GM19438 (cell line): ENCODE measurements around the gene DDOST.

ENCODE experiments used
- ATAC-seq: cut with Tn5 transposase; IDR thresholded peaks from one replicate; pipeline ENCODE4 v1.9.1; 2021; ENCODE audit warnings: low read depth; ENCODE audit not compliant: unreplicated experiment

The DDOST gene

DNA sequence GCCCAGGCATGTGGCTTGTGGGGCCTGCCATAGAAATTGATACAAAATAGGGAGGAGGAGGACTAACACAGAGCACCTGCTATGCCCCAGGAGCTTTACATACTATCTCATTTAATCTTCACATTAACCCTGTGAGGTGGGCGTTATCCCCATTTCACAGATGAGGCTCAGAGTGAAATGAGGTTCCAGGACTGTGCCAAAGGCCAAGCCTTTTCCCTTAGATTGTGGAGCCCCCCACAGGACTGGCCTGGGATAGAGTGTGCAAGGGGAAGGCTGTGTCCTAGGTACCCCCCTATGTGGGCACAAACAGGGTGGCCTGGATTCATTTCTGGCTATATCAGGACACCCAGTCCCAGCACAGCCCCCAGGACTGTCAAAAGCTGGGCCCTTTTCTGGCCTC lies 2.2 kb upstream of the DDOST start:
- no peak for ATAC-seq

DNA sequence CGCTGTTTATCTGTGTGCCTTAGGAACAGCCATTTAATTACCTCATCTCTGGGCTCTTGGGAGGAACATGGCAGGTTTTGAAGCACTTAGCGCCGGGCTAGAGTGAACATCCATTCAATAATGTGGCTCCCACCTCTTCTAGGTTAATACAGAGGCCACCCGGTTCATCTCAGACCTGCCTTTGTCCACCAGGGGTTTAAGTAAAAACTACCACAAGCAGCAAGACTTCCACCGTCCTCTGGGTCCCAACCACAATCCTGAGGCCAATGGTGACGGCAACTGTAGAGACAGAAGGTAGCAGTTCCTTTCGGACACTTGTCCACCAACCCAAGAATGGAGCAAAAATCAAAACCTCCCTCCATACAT lies 924 bp upstream of the DDOST start:
- ATAC-seq, result no peak

- ATAC-seq, result no peak
Observed at GRCh38 chr1:20660847-20661206, 342 bp downstream of the DDOST start.

DNA sequence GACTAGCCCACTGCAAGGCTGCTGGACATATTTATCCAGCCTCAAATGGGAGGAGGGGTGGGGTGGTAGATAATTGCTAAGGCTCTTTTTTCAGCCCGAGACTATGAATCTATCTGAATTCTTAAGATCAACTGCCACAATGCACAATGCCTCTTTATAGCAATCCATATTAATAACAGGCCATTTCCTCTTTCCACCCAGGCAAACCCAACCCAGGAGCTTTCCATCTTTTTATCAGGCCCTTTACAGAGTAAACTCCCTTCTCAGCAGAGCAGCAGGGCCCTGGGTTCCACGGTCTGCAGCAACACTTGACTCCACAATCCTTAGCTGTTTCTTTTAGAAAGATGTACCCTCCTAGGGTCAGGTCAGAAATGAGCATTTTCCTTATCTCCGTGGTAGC lies 806 bp downstream of the DDOST start:
- no peak for ATAC-seq

- no peak for ATAC-seq
Observed at GRCh38 chr1:20658166-20658915, 2.8 kb downstream of the DDOST start.

DNA sequence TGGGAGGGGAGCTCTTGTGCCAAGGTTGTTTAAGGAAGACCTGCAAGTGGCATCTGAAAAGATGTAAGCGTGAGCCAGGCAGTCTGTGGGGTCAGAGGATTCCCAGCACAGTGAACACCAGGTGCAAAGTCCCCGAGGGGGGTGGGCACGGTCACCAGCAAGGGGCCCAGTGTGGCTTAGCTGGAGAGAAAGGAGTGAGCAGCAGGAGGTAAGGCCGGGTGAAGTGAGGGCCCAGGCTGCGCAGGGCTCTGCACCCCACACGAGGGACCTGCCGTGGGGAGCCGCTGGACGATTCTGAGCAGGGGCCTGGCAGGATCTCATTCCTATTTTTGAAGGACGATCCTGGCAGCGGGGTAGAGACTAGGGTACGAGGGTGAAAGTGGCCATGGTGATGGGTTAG lies 4.1 kb downstream of the DDOST start:
- no peak for ATAC-seq

GRCh38 chr1:20654104-20654690 lies 7.0 kb downstream of the DDOST start:
- no peak for ATAC-seq

DNA sequence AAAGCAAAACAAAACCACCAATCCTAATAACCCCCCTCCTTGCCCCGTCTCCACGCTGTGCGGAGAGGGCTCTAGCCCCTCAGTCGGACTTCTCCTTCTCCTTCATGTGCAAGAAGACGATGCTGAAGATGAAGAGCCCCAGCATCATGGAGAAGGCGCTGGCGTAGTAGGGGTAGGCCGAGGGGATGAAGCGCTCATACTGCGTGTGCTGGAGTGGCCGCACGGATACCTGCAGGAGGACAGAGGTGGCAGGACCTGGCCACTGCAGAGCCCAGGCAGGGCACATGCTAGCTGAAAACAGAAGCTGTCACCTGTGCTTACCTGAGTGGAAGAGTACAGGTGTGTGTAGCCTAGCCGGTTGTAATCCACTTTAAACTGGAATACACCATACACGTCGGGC lies 8.9 kb downstream of the DDOST start:
- no peak for ATAC-seq

DNA sequence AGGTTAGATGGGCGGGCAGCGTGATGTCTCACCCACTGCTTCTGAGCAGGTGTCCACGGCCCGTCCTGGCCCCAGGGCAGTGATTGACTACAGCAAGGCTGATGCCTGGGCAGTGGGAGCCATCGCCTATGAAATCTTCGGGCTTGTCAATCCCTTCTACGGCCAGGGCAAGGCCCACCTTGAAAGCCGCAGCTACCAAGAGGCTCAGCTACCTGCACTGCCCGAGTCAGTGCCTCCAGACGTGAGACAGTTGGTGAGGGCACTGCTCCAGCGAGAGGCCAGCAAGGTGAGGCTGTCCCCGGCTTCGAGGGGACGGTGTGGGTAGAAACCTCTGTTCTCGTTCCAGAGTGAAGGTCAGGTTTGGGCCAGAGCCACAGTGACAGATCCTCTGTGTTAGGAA lies 12.2 kb downstream of the DDOST start:
- no peak for ATAC-seq

GRCh38 chr1:20648438-20648837 lies 12.7 kb downstream of the DDOST start:
- no peak for ATAC-seq

GRCh38 chr1:20645414-20645813 lies 15.8 kb downstream of the DDOST start:
- no peak for ATAC-seq

GRCh38 chr1:20644416-20644815 lies 16.8 kb downstream of the DDOST start:
- no peak for ATAC-seq

GRCh38 chr1:20643080-20643479 lies 18.1 kb downstream of the DDOST start:
- no peak for ATAC-seq

DNA sequence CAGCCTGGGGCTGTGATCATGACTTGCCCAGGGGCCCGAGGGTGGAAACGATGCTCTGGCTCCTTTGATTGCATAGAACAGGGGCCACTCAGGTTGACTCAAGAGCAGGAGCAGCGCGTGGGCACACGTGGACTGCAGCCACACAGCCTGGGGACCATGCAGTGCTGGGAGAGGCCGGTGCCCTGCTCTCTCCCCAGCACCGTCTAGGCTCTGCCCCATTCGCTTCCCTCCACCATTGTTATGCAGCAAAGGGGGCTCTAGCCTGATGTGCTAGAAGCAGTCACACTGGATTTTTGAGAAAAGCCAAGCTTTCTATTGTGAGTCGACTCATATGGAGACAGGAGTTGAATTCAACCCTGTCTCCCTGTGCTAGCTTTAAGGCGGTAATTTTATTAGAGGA lies 19.2 kb downstream of the DDOST start:
- ATAC-seq, result no peak

DNA sequence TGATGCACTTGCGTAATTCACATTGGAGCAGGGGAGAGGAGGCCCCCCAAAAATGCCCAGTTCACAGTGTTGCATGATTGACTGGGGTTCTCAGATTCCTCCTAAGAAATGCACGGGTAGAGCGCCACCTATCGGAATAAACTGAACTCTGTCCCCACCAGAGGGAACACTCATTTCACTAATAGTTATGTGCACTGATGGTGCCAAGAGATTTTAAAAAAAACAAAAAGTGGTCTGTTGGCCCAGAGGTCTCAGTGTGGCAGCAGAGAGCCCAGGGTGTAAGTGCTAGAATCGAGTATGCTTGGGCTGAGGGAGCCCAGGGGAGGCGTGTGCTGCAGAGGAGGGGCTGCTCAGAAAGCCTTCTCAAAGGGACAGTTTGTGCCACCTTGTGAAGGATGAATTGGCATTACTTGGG lies 21.0 kb downstream of the DDOST start:
- ATAC-seq, result no peak

- ATAC-seq, result no peak
Observed at GRCh38 chr1:20636785-20637347, 24.3 kb downstream of the DDOST start.

DNA sequence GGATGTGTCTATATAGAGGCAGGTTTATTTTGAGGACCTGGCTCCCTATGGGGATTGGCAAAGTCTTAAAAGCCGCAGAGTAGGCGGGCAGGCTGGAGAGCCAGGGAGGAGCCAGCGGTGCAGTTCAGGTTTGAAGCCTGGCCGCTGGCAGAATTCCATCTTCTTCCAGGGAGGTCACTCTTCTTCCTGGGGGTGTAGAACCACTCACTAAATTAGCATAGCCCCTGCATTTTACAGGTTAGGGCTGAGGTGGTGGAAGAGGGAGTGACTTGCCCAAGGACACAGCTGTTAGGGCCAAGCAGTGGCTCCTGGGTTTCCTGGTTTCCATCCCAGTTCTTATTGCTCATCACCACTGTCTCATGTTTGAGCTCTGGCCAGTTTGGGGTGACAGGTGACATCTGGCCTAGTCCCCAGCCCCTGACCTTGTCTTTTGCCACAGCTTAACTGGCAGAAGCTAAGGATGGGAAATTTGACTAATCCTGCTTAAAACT lies 26.5 kb downstream of the DDOST start:
- no peak for ATAC-seq

DNA sequence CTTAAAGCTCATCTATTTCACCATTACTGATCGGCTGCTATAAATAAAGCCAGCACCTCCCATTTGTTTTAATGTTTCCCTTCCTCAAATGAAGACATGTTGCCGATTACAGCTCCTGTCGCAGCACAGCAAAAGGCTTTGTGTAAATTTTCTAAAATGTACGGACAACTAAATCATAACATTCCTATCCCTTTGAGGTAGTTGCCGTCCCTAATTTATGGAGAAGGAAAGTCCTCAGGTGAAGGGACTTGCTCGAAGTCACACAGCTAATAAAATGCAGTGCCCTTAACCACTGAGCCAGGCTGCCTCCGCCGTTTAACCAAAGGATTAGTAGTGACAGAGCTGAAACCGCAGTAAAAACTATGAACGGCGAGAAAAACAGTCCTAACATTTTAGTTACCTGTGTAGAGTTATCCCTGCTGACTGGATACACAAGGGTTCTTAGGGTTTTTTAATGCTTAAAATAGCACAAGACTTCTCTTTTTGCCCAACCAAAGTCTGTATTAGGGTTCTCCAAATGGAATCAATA lies 27.0 kb downstream of the DDOST start:
- ATAC-seq, result no peak

- peak; percentile 63 for ATAC-seq
Observed at GRCh38 chr1:20633190-20634064, 27.7 kb downstream of the DDOST start, which contains the start of gene PINK1. PINK1 (plus strand) TSS chr1:20633458; CDS start chr1:20633549, 91 bp downstream.

DNA sequence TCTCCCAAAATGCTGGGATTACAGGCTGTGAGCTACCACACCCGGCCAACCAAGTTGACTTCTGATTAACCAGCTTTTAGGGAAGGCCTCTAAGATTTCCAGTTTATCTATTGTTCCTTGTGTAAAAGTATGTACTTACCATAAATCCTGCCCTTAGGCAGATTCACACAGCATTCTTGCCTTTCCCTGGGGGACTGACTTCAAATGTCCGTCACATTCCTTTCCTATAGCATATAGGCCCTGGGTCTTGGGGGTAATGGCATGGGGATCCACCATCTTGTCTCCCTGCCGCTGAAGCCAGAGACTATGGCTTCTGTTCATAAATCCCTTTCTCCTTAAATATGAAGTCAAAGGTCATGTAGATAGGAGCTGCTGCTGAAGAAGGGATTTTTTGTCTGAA lies 28.8 kb downstream of the DDOST start:
- no peak for ATAC-seq

- no peak for ATAC-seq
Observed at GRCh38 chr1:20630729-20631128, 30.4 kb downstream of the DDOST start.
